GM23338 (cell line): ENCODE data around the gene LGALS16. TPM values are rescaled to one million over a fixed set of nuclear protein-coding genes. Genes with fewer than 3 reads are reported as not detected.
"Not testable (repeated sequence)": the region's sequence is repeated elsewhere in the genome, so short reads cannot be mapped to it uniquely, and the experiment has no call there.

Source experiments
- ATAC-seq: fragments of 200-7000 bp; cut with Tn5 transposase; 3 replicates; pipeline ENCODE4 v1.9.1; 2020
- DNase-seq: peaks from one replicate; pipeline ENCODE4 v3.0.0-alpha.2; 2015; ENCODE audit warnings: low spot score
- H2AFZ ChIP-seq: fragments of 200-600 bp; sonication (generic); 2 replicates; pipeline ENCODE4 v1.8.0; 2016; ENCODE audit warnings: antibody characterized with exemption, mild to moderate bottlenecking, moderate library complexity
- H3F3A ChIP-seq: fragments of 200-600 bp; sonication (generic); replicated peaks from 2 replicates; pipeline ENCODE4 v1.8.0; 2017; ENCODE audit warnings: antibody characterized with exemption, mixed run types, low read depth
- H3K27ac ChIP-seq: fragments of 200-600 bp; sonication (generic); 2 replicates; pipeline ENCODE4 v1.6.1; 2016; ENCODE audit warnings: low read depth
- H3K27me3 ChIP-seq: fragments of 200-600 bp; sonication (generic); 2 replicates; pipeline ENCODE4 v1.8.0; 2016; ENCODE audit warnings: mild to moderate bottlenecking, mixed run types, moderate library complexity; ENCODE audit not compliant: insufficient read depth
- H3K36me3 ChIP-seq: fragments of 200-600 bp; sonication (generic); 2 replicates; pipeline ENCODE4 v1.8.0; 2016; ENCODE audit warnings: mild to moderate bottlenecking; ENCODE audit not compliant: insufficient read depth
- H3K4me1 ChIP-seq: fragments of 200-600 bp; sonication (generic); 2 replicates; pipeline ENCODE4 v1.8.0; 2016; ENCODE audit warnings: mild to moderate bottlenecking, moderate library complexity; ENCODE audit not compliant: insufficient read depth
- H3K4me2 ChIP-seq: fragments of 200-600 bp; sonication (generic); 2 replicates; pipeline ENCODE4 v1.7.1; 2017; ENCODE audit warnings: mixed run types
- H3K4me3 ChIP-seq: fragments of 200-600 bp; sonication (generic); 2 replicates; pipeline ENCODE4 v1.6.1; 2016; ENCODE audit warnings: mixed run types
- H3K79me2 ChIP-seq: fragments of 200-600 bp; sonication (generic); replicated peaks from 2 replicates; pipeline ENCODE4 v1.8.0; 2017; ENCODE audit warnings: mild to moderate bottlenecking; ENCODE audit not compliant: insufficient read depth
- H3K9me2 ChIP-seq: fragments of 200-600 bp; sonication (generic); 2 replicates; pipeline ENCODE4 v1.8.0; 2017; ENCODE audit not compliant: insufficient read depth
- H4K20me1 ChIP-seq: fragments of 200-600 bp; sonication (generic); replicated peaks from 2 replicates; pipeline ENCODE4 v1.8.0; 2017; ENCODE audit warnings: mild to moderate bottlenecking; ENCODE audit not compliant: insufficient read depth
- H3K27ac Mint-ChIP-seq: 2 replicates; pipeline ENCODE4 v1.8.0; 2020; ENCODE audit warnings: inconsistent platforms, mild to moderate bottlenecking, moderate library complexity, mixed read lengths
- H3K27me3 Mint-ChIP-seq: 3 replicates; pipeline ENCODE4 v1.8.0; 2022; ENCODE audit warnings: low read depth, mild to moderate bottlenecking, moderate library complexity, mixed read lengths, inconsistent platforms; ENCODE audit not compliant: insufficient read depth, poor library complexity
- H3K36me3 Mint-ChIP-seq: 3 replicates; pipeline ENCODE4 v1.8.0; 2021; ENCODE audit warnings: low read depth, mild to moderate bottlenecking, inconsistent platforms, moderate library complexity, mixed read lengths
- H3K4me1 Mint-ChIP-seq: 3 replicates; pipeline ENCODE4 v1.8.0; 2020; ENCODE audit warnings: mild to moderate bottlenecking, inconsistent platforms, mixed read lengths
- H3K4me3 Mint-ChIP-seq: 3 replicates; pipeline ENCODE4 v1.8.0; 2021; ENCODE audit warnings: moderate library complexity, mild to moderate bottlenecking, inconsistent platforms, mixed read lengths
- H3K9me3 Mint-ChIP-seq: 3 replicates; pipeline ENCODE4 v1.8.0; 2020; ENCODE audit warnings: moderate library complexity, mild to moderate bottlenecking, inconsistent platforms, mixed read lengths
- CREB1 ChIP-seq: fragments of 250-450 bp; sonication (Bioruptor Pico); IDR thresholded peaks from 2 replicates; pipeline ENCODE4 v1.5.0; 2020; ENCODE audit warnings: low read depth, mild to moderate bottlenecking, moderate library complexity
- POLR2AphosphoS5 ChIP-seq: IDR thresholded peaks from 2 replicates; pipeline ENCODE4 v1.6.1; 2016; ENCODE audit warnings: antibody characterized with exemption, low read depth
- STAT1 ChIP-seq: IDR thresholded peaks from one replicate; pipeline ENCODE4 v1.6.1; 2016; ENCODE audit warnings: antibody characterized with exemption; ENCODE audit not compliant: unreplicated experiment
- ZNF114 ChIP-seq: fragments of 250-450 bp; sonication (Bioruptor Pico); IDR thresholded peaks from 2 replicates; pipeline ENCODE4 v1.5.0; 2020; ENCODE audit warnings: mild to moderate bottlenecking, moderate library complexity
- ZNF331 ChIP-seq: fragments of 250-450 bp; sonication (Bioruptor Pico); IDR thresholded peaks from 2 replicates; pipeline ENCODE4 v1.5.0; 2020; ENCODE audit warnings: low read depth, mild to moderate bottlenecking, moderate library complexity
- polyA plus RNA-seq: library from polyadenylated mRNA; unstranded; fragments of >200 nt; fragmentation: Nextera tagmentation; extraction: Ambion mirVana; gene quantifications from 2 replicates; pipeline ENCODE4 v1.2.1, GENCODE V29; 2016
- total RNA-seq: library from RNA; depleted of rRNA; stranded (reverse); fragments of >200 nt; shearing (Covaris generic); gene quantifications from 2 replicates; pipeline ENCODE4 v1.2.3, GENCODE V29; 2014
- TF ChIP-seq, protein P1 (sequence below): IDR thresholded peaks from 2 replicates; pipeline ENCODE4 v1.6.1; 2016; ENCODE audit warnings: antibody characterized with exemption
- TF ChIP-seq, protein P2 (sequence below): IDR thresholded peaks from one replicate; pipeline ENCODE4 v1.6.1; 2018; ENCODE audit warnings: antibody characterized with exemption; ENCODE audit not compliant: unreplicated experiment
- TF ChIP-seq, protein P3 (sequence below), 2 experiments: fragments of 200-600 bp in 1 of 2; sonication (generic) in 1 of 2; conservative IDR thresholded peaks; 2 replicates each; pipeline versions ENCODE4 v1.5.1 to v1.6.1; 2016 to 2017; ENCODE audit warnings: antibody characterized with exemption in 2 of 2, low read depth in 2 of 2, mild to moderate bottlenecking in 2 of 2, moderate library complexity in 1 of 2
- TF ChIP-seq, protein P4 (sequence below): fragments of 250-450 bp; sonication (Bioruptor Pico); IDR thresholded peaks from 2 replicates; pipeline ENCODE4 v1.5.0; 2020; ENCODE audit warnings: mild to moderate bottlenecking, moderate library complexity

LGALS16 gene
- total and polyA plus RNA-seq, 2 experiments from 2014 or later = not detected

DNA sequence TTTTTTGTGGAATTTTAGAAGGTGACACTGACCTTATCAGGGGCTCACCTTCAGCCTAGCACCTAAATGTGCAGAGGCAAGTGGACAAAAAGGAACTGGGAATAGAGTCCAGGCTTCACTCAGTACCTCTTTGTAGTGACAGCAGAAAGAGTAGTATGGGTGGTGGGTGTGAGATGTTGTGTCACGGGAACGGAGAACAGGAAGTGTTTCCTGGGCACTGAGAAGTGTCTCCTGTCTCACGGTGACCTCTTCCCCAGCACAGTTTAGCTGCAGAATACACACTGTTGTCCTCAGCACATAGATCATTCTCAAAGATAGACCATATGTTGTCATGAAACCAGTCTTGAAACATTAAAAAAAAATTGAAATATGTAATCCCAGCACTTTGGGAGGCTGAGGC is 31.0 kb downstream of the LGALS16 start:
- TF ChIP-seq ZNF331 (CRISPR knock-in tag) = no peak
- TF ChIP-seq, protein P1, sequence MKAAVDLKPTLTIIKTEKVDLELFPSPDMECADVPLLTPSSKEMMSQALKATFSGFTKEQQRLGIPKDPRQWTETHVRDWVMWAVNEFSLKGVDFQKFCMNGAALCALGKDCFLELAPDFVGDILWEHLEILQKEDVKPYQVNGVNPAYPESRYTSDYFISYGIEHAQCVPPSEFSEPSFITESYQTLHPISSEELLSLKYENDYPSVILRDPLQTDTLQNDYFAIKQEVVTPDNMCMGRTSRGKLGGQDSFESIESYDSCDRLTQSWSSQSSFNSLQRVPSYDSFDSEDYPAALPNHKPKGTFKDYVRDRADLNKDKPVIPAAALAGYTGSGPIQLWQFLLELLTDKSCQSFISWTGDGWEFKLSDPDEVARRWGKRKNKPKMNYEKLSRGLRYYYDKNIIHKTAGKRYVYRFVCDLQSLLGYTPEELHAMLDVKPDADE = no peak
- TF ChIP-seq, protein P2, sequence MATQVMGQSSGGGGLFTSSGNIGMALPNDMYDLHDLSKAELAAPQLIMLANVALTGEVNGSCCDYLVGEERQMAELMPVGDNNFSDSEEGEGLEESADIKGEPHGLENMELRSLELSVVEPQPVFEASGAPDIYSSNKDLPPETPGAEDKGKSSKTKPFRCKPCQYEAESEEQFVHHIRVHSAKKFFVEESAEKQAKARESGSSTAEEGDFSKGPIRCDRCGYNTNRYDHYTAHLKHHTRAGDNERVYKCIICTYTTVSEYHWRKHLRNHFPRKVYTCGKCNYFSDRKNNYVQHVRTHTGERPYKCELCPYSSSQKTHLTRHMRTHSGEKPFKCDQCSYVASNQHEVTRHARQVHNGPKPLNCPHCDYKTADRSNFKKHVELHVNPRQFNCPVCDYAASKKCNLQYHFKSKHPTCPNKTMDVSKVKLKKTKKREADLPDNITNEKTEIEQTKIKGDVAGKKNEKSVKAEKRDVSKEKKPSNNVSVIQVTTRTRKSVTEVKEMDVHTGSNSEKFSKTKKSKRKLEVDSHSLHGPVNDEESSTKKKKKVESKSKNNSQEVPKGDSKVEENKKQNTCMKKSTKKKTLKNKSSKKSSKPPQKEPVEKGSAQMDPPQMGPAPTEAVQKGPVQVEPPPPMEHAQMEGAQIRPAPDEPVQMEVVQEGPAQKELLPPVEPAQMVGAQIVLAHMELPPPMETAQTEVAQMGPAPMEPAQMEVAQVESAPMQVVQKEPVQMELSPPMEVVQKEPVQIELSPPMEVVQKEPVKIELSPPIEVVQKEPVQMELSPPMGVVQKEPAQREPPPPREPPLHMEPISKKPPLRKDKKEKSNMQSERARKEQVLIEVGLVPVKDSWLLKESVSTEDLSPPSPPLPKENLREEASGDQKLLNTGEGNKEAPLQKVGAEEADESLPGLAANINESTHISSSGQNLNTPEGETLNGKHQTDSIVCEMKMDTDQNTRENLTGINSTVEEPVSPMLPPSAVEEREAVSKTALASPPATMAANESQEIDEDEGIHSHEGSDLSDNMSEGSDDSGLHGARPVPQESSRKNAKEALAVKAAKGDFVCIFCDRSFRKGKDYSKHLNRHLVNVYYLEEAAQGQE = no peak
- TF ChIP-seq POLR2AphosphoS5 = no peak
- TF ChIP-seq, protein P3, sequence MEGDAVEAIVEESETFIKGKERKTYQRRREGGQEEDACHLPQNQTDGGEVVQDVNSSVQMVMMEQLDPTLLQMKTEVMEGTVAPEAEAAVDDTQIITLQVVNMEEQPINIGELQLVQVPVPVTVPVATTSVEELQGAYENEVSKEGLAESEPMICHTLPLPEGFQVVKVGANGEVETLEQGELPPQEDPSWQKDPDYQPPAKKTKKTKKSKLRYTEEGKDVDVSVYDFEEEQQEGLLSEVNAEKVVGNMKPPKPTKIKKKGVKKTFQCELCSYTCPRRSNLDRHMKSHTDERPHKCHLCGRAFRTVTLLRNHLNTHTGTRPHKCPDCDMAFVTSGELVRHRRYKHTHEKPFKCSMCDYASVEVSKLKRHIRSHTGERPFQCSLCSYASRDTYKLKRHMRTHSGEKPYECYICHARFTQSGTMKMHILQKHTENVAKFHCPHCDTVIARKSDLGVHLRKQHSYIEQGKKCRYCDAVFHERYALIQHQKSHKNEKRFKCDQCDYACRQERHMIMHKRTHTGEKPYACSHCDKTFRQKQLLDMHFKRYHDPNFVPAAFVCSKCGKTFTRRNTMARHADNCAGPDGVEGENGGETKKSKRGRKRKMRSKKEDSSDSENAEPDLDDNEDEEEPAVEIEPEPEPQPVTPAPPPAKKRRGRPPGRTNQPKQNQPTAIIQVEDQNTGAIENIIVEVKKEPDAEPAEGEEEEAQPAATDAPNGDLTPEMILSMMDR (conservative IDR thresholded peaks at IDR 0.05; ENCODE audit: low read depth in 2 of 2) = no peak
- TF ChIP-seq, protein P4, sequence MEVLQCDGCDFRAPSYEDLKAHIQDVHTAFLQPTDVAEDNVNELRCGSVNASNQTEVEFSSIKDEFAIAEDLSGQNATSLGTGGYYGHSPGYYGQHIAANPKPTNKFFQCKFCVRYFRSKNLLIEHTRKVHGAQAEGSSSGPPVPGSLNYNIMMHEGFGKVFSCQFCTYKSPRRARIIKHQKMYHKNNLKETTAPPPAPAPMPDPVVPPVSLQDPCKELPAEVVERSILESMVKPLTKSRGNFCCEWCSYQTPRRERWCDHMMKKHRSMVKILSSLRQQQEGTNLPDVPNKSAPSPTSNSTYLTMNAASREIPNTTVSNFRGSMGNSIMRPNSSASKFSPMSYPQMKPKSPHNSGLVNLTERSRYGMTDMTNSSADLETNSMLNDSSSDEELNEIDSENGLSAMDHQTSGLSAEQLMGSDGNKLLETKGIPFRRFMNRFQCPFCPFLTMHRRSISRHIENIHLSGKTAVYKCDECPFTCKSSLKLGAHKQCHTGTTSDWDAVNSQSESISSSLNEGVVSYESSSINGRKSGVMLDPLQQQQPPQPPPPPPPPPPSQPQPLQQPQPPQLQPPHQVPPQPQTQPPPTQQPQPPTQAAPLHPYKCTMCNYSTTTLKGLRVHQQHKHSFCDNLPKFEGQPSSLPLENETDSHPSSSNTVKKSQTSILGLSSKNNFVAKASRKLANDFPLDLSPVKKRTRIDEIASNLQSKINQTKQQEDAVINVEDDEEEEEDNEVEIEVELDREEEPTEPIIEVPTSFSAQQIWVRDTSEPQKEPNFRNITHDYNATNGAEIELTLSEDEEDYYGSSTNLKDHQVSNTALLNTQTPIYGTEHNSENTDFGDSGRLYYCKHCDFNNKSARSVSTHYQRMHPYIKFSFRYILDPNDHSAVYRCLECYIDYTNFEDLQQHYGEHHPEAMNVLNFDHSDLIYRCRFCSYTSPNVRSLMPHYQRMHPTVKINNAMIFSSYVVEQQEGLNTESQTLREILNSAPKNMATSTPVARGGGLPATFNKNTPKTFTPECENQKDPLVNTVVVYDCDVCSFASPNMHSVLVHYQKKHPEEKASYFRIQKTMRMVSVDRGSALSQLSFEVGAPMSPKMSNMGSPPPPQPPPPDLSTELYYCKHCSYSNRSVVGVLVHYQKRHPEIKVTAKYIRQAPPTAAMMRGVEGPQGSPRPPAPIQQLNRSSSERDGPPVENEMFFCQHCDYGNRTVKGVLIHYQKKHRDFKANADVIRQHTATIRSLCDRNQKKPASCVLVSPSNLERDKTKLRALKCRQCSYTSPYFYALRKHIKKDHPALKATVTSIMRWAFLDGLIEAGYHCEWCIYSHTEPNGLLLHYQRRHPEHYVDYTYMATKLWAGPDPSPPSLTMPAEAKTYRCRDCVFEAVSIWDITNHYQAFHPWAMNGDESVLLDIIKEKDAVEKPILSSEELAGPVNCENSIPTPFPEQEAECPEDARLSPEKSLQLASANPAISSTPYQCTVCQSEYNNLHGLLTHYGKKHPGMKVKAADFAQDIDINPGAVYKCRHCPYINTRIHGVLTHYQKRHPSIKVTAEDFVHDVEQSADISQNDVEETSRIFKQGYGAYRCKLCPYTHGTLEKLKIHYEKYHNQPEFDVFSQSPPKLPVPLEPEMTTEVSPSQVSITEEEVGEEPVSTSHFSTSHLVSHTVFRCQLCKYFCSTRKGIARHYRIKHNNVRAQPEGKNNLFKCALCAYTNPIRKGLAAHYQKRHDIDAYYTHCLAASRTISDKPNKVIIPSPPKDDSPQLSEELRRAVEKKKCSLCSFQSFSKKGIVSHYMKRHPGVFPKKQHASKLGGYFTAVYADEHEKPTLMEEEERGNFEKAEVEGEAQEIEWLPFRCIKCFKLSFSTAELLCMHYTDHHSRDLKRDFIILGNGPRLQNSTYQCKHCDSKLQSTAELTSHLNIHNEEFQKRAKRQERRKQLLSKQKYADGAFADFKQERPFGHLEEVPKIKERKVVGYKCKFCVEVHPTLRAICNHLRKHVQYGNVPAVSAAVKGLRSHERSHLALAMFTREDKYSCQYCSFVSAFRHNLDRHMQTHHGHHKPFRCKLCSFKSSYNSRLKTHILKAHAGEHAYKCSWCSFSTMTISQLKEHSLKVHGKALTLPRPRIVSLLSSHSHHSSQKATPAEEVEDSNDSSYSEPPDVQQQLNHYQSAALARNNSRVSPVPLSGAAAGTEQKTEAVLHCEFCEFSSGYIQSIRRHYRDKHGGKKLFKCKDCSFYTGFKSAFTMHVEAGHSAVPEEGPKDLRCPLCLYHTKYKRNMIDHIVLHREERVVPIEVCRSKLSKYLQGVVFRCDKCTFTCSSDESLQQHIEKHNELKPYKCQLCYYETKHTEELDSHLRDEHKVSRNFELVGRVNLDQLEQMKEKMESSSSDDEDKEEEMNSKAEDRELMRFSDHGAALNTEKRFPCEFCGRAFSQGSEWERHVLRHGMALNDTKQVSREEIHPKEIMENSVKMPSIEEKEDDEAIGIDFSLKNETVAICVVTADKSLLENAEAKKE (CRISPR knock-in tag) = no peak
- no peak for TF ChIP-seq ZNF114 (CRISPR knock-in tag)
- TF ChIP-seq CREB1 (CRISPR knock-in tag) = no peak
- TF ChIP-seq STAT1 = no peak
- Mint-ChIP-seq H3K27me3 (peaks cover 5% of the 10 kb centered on the region), H3K27ac (no peak overlapping the region), H3K36me3 (no peaks in the 10 kb centered on the region), H3K4me3 (no peak overlapping the region), H3K4me1 (no peaks in the 10 kb centered on the region), H3K9me3 (no peaks in the 10 kb centered on the region)
- Histone ChIP-seq H3K4me1 (no peaks in the 10 kb centered on the region), H3K27ac (no peak overlapping the region), H3K9me2 (0 out of 2 replicates have a peak, but pooled peaks cover 6% of the 10 kb centered on the region), H3K4me2 (no peak overlapping the region), H3K27me3 (no peaks in the 10 kb centered on the region), H3K79me2 (no peaks in the 10 kb centered on the region), H4K20me1 (no peaks in the 10 kb centered on the region), H2AFZ (no peak overlapping the region), H3K4me3 (no peak overlapping the region), H3K36me3 (no peaks in the 10 kb centered on the region), H3F3A (no peaks in the 10 kb centered on the region)
- no peak for ATAC-seq
- DNase-seq = no peak

DNA sequence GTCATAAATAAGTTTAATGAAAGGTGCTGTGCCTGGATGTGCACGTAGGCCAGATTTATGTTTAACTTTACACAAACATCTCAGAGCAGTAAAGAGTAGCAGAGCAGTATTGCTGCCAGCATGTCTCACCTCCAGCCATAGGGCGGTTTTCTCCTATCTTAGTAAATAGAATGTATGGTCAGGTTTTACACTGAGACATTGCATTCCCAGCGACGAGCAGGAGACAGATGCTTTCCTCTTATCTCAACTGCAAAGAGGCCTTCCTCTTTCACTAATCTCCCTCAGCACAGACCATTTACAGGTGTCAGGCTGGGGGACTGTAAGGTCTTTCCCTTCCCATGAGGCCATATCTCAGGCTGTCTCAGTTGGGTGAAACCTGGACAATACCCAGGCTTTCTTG is 32.9 kb downstream of the LGALS16 start:
- not testable (repeated sequence) for ATAC-seq, H3K27ac Mint-ChIP-seq, H3K27me3 ChIP-seq, H3K36me3 Mint-ChIP-seq, H3K4me3 ChIP-seq, DNase-seq, H3K4me2 ChIP-seq, H3K27ac ChIP-seq, H3K9me2 ChIP-seq, H3F3A ChIP-seq, H3K4me1 Mint-ChIP-seq, H3K4me1 ChIP-seq, H4K20me1 ChIP-seq, H3K79me2 ChIP-seq, H3K4me3 Mint-ChIP-seq, H3K9me3 Mint-ChIP-seq, H3K27me3 Mint-ChIP-seq, H2AFZ ChIP-seq, H3K36me3 ChIP-seq
